Trophoblast cell (in vitro differentiated cells and primary cell): ENCODE results near the gene GUCA1A.

Experiments used
- DNase-seq, 2 donors: peaks; one replicate each; pipeline ENCODE4 v3.0.0-alpha.2; 2016
- H2AFZ ChIP-seq: 2 replicates; pipeline ENCODE4 v1.6.1; 2013; ENCODE audit warnings: low read length, moderate library complexity, mild to moderate bottlenecking; ENCODE audit not compliant: insufficient read depth, poor library complexity
- H2AK5ac ChIP-seq: 2 replicates; pipeline ENCODE4 v1.6.1; 2013; ENCODE audit warnings: mild to moderate bottlenecking, low read length
- H2BK120ac ChIP-seq: 2 replicates; pipeline ENCODE4 v1.6.1; 2013; ENCODE audit warnings: low read length, mild to moderate bottlenecking, moderate library complexity; ENCODE audit not compliant: insufficient read depth, poor library complexity
- H2BK12ac ChIP-seq: 2 replicates; pipeline ENCODE4 v1.6.1; 2013; ENCODE audit warnings: mild to moderate bottlenecking, low read length, moderate library complexity
- H2BK5ac ChIP-seq: 2 replicates; pipeline ENCODE4 v1.6.1; 2013; ENCODE audit warnings: low read length, low read depth, moderate library complexity, mild to moderate bottlenecking; ENCODE audit not compliant: poor library complexity
- H3K14ac ChIP-seq: 2 replicates; pipeline ENCODE4 v1.6.1; 2013; ENCODE audit warnings: mild to moderate bottlenecking, low read length
- H3K18ac ChIP-seq: 2 replicates; pipeline ENCODE4 v1.6.1; 2013; ENCODE audit warnings: mild to moderate bottlenecking, low read length
- H3K23ac ChIP-seq: 2 replicates; pipeline ENCODE4 v1.6.1; 2013; ENCODE audit warnings: low read length
- H3K27ac ChIP-seq: 2 replicates; pipeline ENCODE4 v1.5.1; 2013; ENCODE audit warnings: low read depth, mild to moderate bottlenecking, inconsistent platforms, low read length, moderate library complexity
- H3K27me3 ChIP-seq: 2 replicates; pipeline ENCODE4 v1.6.1; 2013; ENCODE audit warnings: inconsistent platforms, mild to moderate bottlenecking, low read length, moderate library complexity; ENCODE audit not compliant: insufficient read depth
- H3K36me3 ChIP-seq, 2 experiments: 1 replicate in 1 of 2; 2 replicates in 1 of 2; pipeline ENCODE4 v1.6.1; 2013; ENCODE audit warnings: low read length in 2 of 2, mild to moderate bottlenecking in 2 of 2, moderate library complexity in 1 of 2; ENCODE audit not compliant: insufficient read depth in 2 of 2, control insufficient read depth in 1 of 2
- H3K4ac ChIP-seq: 2 replicates; pipeline ENCODE4 v1.6.1; 2013; ENCODE audit warnings: low read depth, mild to moderate bottlenecking, low read length, moderate library complexity
- H3K4me1 ChIP-seq, 2 experiments: 1 replicate in 1 of 2; 2 replicates in 1 of 2; pipeline ENCODE4 v1.6.1; 2013; ENCODE audit warnings: low read length in 2 of 2, mild to moderate bottlenecking in 2 of 2, moderate library complexity in 1 of 2; ENCODE audit not compliant: insufficient read depth in 2 of 2, control insufficient read depth in 1 of 2
- H3K4me2 ChIP-seq: 2 replicates; pipeline ENCODE4 v1.6.1; 2013; ENCODE audit warnings: inconsistent platforms, mild to moderate bottlenecking, low read length, moderate library complexity
- H3K4me3 ChIP-seq: 2 replicates; pipeline ENCODE4 v1.5.1; 2013; ENCODE audit warnings: mild to moderate bottlenecking, low read depth, low read length, inconsistent platforms
- H3K79me1 ChIP-seq: one replicate; pipeline ENCODE4 v1.6.1; 2013; ENCODE audit warnings: low read length
- H3K79me2 ChIP-seq: 2 replicates; pipeline ENCODE4 v1.6.1; 2013; ENCODE audit warnings: low read length, mild to moderate bottlenecking; ENCODE audit not compliant: control insufficient read depth, insufficient read depth, poor library complexity
- H3K9ac ChIP-seq: 2 replicates; pipeline ENCODE4 v1.6.1; 2013; ENCODE audit warnings: mild to moderate bottlenecking, low read length
- H3K9me3 ChIP-seq: 2 replicates; pipeline ENCODE4 v1.6.1; 2013; ENCODE audit warnings: low read depth, mild to moderate bottlenecking, control low read depth, inconsistent platforms, low read length; ENCODE audit not compliant: insufficient read depth
- H4K12ac ChIP-seq: 2 replicates; pipeline ENCODE4 v1.6.1; 2013; ENCODE audit warnings: low read depth, mild to moderate bottlenecking, low read length, moderate library complexity
- H4K8ac ChIP-seq: 2 replicates; pipeline ENCODE4 v1.6.1; 2013; ENCODE audit warnings: low read depth, mild to moderate bottlenecking, low read length, moderate library complexity
- H4K91ac ChIP-seq: one replicate; pipeline ENCODE4 v1.6.1; 2013; ENCODE audit warnings: low read depth, mild to moderate bottlenecking, low read length, moderate library complexity
- WGBS: extraction: QIAGEN DNeasy Blood & Tissue Kit; methylation state at CpG from one replicate; pipeline ENCODE4 v1.1.7; 2013; ENCODE audit warnings: missing lambda C conversion rate; ENCODE audit not compliant: insufficient read length, insufficient coverage; ENCODE audit errors: extremely low coverage; 5-methylcytosine and 5-hydroxymethylcytosine counted together

Gene GUCA1A

GRCh38 chr6:42176981-42177380, 3.8 kb downstream of the GUCA1A start:
- Histone ChIP-seq H2BK120ac (no peak overlapping the region), H3K4me1 (peaks cover 17 to 23% of the 10 kb centered on the region in 2 experiments), H4K91ac (no peak overlapping the region), H2AK5ac (no peak overlapping the region), H3K27ac (no peak overlapping the region), H2BK12ac (no peak overlapping the region), H2AFZ (no peak overlapping the region), H3K9ac (no peak overlapping the region), H3K4me2 (no peak overlapping the region), H3K27me3 (no peaks in the 10 kb centered on the region), H3K4ac (no peak overlapping the region), H4K12ac (no peak overlapping the region), H3K23ac (no peak overlapping the region), H3K9me3 (no peaks in the 10 kb centered on the region), H2BK5ac (no peak overlapping the region), H3K14ac (no peak overlapping the region), H3K79me1 (peaks cover 5% of the 10 kb centered on the region), H4K8ac (no peak overlapping the region), H3K4me3 (no peak overlapping the region), H3K79me2 (no peaks in the 10 kb centered on the region), H3K18ac (no peak overlapping the region), H3K36me3 (no peaks in the 10 kb centered on the region)
- DNase-seq, result no peak

- Histone ChIP-seq H3K4me3 (peak overlapping the region; percentile 35), H3K79me1 (peaks cover 5% of the 10 kb centered on the region), H3K18ac (no peak overlapping the region), H3K27me3 (no peaks in the 10 kb centered on the region), H2BK120ac (no peak overlapping the region), H3K9me3 (no peaks in the 10 kb centered on the region), H3K4ac (no peak overlapping the region), H3K14ac (peak overlapping the region; percentile 10), H2BK12ac (no peak overlapping the region), H4K91ac (peak overlapping the region; percentile 45), H2AK5ac (no peak overlapping the region), H2BK5ac (no peak overlapping the region), H3K79me2 (no peaks in the 10 kb centered on the region), H3K27ac (no peak overlapping the region), H3K36me3 (no peaks in the 10 kb centered on the region), H3K4me2 (peak overlapping the region; percentile 47), H3K9ac (no peak overlapping the region), H2AFZ (no peak overlapping the region), H3K23ac (no peak overlapping the region), H3K4me1 (peaks cover 17 to 23% of the 10 kb centered on the region in 2 experiments), H4K12ac (no peak overlapping the region), H4K8ac (peak overlapping the region; percentile 45)
- no CpG with 5 or more reads among the region's 27 CpGs for WGBS
- no peak for DNase-seq
Measured at GRCh38 chr6:42177514-42178364, 4.6 kb downstream of the GUCA1A start.

GRCh38 chr6:42179261-42179944, 6.2 kb downstream of the GUCA1A start:
- Histone ChIP-seq H3K4me3 (no peak overlapping the region), H3K27ac (peak overlapping the region; percentile 29), H2AFZ (no peak overlapping the region), H2AK5ac (peak overlapping the region; percentile 82), H3K4ac (peak overlapping the region; percentile 21), H2BK120ac (peak overlapping the region; percentile 70), H3K36me3 (no peaks in the 10 kb centered on the region), H3K9me3 (no peaks in the 10 kb centered on the region), H3K9ac (no peak overlapping the region), H3K79me2 (no peaks in the 10 kb centered on the region), H3K27me3 (no peaks in the 10 kb centered on the region), H2BK12ac (peak overlapping the region; percentile 93), H4K12ac (no peak overlapping the region), H3K14ac (peak overlapping the region; percentile 8), H3K79me1 (peaks cover 5% of the 10 kb centered on the region), H3K23ac (no peak overlapping the region), H4K8ac (peak overlapping the region; percentile 71), H2BK5ac (no peak overlapping the region), H4K91ac (peak overlapping the region; percentile 39), H3K4me2 (no peak overlapping the region), H3K4me1 (peaks cover 17 to 23% of the 10 kb centered on the region in 2 experiments), H3K18ac (peak overlapping the region; percentile 57)
- no CpG with 5 or more reads among the region's 20 CpGs for WGBS
- DNase-seq, result no peak

- Histone ChIP-seq H3K18ac (no peak overlapping the region), H3K79me1 (peaks cover 5% of the 10 kb centered on the region), H3K27me3 (no peaks in the 10 kb centered on the region), H3K9me3 (no peaks in the 10 kb centered on the region), H3K9ac (no peak overlapping the region), H3K79me2 (no peaks in the 10 kb centered on the region), H3K4me3 (no peak overlapping the region), H3K27ac (peak overlapping the region; percentile 29), H4K91ac (no peak overlapping the region), H3K14ac (no peak overlapping the region), H2BK5ac (no peak overlapping the region), H3K36me3 (no peaks in the 10 kb centered on the region), H3K4me1 (peaks cover 17 to 23% of the 10 kb centered on the region in 2 experiments), H2BK120ac (no peak overlapping the region), H3K4ac (no peak overlapping the region), H3K4me2 (no peak overlapping the region), H4K12ac (no peak overlapping the region), H4K8ac (no peak overlapping the region), H2AK5ac (no peak overlapping the region), H2BK12ac (no peak overlapping the region), H2AFZ (no peak overlapping the region), H3K23ac (no peak overlapping the region)
- no peak for DNase-seq
- no CpG with 5 or more reads among the region's 3 CpGs for WGBS
Measured at GRCh38 chr6:42179945-42180313, 6.8 kb downstream of the GUCA1A start.
